Measurements from ENCODE around the gene RBP4.
"Not testable (repeated sequence)": the region's sequence is repeated elsewhere in the genome, so short reads cannot be mapped to it uniquely, and the experiment has no call there.

DNA sequence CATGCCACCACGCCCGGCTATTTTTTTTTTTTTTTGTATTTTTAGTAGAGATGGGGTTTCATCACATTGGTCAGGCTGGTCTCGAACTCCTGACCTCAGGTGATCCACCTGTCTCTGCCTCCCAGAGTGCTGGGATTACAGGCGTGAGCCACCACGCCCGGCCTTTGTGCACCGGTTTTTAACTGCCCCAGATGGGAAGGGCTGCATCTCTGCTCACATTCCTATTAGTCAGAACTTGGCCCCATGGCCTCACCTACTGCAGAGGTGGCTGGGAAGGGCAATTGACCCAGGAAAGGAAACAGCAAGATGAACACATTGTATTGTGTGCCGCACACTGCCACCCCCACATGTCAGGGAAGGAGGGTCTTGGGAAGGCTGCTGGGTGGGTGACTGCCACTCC, 54.0 kb downstream of the RBP4 start:
- TF ChIP-seq CTCF (IDR thresholded peaks at IDR 0.05); ZFX (IDR thresholded peaks at IDR 0.05; ENCODE audit: borderline replicate concordance): not testable (repeated sequence)

Measured in 22Rv1 (cell line).